GM21619 (cell line): ENCODE results near the gene GRM3.
"Not testable (repeated sequence)": the region's sequence is repeated elsewhere in the genome, so short reads cannot be mapped to it uniquely, and the experiment has no call there.

Experiments used
- ATAC-seq: cut with Tn5 transposase; IDR thresholded peaks from one replicate; pipeline ENCODE4 v1.9.1; 2021; ENCODE audit not compliant: unreplicated experiment

Gene GRM3

GRCh38 chr7:86643561-86644281 lies at the start of gene GRM3:
Gene GRM3 (plus strand): TSS chr7:86643909. CDS start chr7:86765146, 121,237 bp downstream.
- ATAC-seq = no peak

GRCh38 chr7:86598311-86598710 lies 45.4 kb upstream of the GRM3 start:
- ATAC-seq = no peak

GRCh38 chr7:86598721-86599120 lies 45.0 kb upstream of the GRM3 start:
- ATAC-seq = no peak

DNA sequence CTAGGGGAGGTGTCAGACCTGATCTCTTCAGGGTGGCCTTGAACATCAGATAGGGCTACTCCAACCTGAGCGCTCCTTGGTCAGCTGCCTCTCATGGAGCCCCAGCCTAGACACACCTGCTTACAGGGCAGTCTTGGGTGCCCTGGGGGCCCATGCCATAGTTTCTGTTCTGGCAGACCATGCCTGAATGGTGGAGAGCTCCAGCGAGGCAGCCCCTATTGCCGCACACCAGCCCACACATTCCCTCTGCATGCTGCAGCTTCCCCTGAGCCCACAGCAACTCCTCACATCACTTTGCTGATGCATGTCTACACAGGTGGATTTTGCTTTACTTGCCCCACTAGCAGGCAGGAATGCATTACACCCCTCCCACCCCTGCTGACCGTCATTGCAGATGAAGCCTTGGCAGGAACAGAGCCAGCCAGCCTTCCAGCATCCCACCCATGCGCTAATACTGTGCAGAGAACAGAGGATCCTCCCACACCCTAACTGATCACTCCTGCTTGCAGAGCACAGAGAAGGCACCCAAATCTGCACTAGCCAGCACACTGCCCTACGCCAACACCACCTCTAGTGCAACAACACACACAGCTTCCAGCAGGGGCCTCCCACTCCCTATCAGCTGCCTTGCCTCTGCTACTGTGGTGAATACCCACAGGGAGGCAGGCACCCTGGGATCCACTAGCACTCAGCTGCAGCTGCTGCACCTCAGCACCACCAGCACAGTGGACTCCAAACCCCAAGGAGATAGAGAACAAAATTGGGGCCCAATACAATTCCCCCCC lies 43.0 kb upstream of the GRM3 start:
- no peak for ATAC-seq

DNA sequence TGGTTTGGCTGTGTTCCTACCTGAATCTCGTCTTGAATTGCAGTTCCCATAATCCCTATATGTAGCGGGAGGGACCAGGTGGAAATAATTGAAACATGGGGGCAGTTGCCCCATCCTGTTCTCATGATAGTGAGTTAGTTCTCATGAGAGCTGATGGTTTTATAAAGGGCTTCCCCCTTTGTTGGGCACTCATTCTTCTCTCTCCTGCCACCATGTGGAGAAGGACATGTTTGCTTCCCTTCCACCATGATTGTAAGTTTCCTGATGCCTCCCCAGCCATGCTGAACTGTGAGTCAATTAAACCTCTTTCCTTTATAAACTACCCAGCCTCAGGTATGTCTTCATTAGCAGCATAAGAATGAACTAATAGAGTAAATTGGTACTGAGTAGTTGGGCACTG lies 28.0 kb upstream of the GRM3 start:
- ATAC-seq = not testable (repeated sequence)

- ATAC-seq = no peak
Measured at GRCh38 chr7:86644282-86645224, 844 bp downstream of the GRM3 start.

- no peak for ATAC-seq
Measured at GRCh38 chr7:86645225-86645608, 1.5 kb downstream of the GRM3 start.

- no peak for ATAC-seq
Measured at GRCh38 chr7:86645676-86646276, 2.1 kb downstream of the GRM3 start.

- no peak for ATAC-seq
Measured at GRCh38 chr7:86647385-86648094, 3.8 kb downstream of the GRM3 start.

- ATAC-seq = no peak
Measured at GRCh38 chr7:86648169-86648568, 4.5 kb downstream of the GRM3 start.

- no peak for ATAC-seq
Measured at GRCh38 chr7:86653919-86654659, 10.4 kb downstream of the GRM3 start.

DNA sequence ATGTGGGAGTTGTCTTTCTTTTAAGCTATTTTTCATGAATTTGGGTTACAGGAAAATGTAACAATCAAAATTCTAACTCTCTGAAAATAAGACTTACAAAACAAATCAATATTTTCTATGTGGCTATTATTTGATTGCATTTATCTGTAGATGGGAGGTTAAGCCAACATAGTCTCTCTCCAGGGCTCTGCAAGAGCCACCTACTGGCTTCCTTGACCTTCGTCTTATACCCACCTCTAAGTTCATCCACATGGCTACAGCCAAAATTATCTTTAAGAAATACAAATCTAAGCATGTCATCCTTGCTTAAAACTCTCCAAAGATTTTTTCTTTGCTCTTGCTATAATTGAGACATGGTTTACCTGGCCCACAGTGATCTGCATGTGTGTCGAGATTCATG lies 14.2 kb downstream of the GRM3 start:
- ATAC-seq = no peak

GRCh38 chr7:86660950-86661462 lies 17.3 kb downstream of the GRM3 start:
- no peak for ATAC-seq

- no peak for ATAC-seq
Measured at GRCh38 chr7:86664486-86664885, 20.8 kb downstream of the GRM3 start.

DNA sequence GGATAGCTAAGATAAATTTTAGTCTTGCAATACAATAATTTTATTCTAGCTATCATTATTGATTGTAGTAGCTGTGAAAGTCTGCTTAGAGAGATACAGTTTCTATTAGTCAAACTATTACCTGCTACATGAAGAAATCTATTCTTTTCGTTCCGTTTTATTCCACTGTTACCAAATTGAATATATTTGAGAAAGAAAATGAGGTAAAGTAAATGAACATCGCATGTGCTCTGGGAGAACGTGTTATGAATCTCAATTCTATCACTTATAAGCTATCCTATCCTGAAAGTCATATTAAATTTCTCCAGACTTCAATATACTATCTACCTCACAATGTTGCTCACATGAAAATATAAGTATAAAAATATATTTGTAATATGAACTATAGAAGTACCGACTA lies 21.3 kb downstream of the GRM3 start:
- ATAC-seq = no peak

- ATAC-seq = no peak
Measured at GRCh38 chr7:86665669-86666068, 22.0 kb downstream of the GRM3 start.

- no peak for ATAC-seq
Measured at GRCh38 chr7:86667732-86668131, 24.0 kb downstream of the GRM3 start.

DNA sequence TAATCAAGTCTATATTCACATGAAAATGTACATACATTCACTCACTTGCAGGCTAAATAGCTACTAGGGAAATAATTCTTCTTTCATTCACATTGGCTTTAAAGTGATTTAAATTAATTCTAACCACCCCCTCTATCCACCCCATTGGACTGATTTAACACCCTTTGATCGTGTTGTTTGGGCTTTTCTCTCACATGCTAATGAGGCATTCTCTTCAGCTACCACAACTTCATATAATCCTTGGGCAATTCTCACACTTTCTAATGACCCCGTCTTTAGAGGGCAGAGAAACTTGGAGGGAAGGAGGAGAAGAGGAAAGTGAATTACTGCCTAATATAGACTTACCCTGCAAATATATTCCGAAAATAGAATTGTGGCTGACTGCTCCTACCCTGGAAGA lies 24.6 kb downstream of the GRM3 start:
- ATAC-seq = no peak

GRCh38 chr7:86687831-86688230 lies 44.1 kb downstream of the GRM3 start:
- ATAC-seq = no peak
